H1 (cell line): ENCODE results near the gene ROBO2. TPM values are rescaled to one million over a fixed set of nuclear protein-coding genes. Genes with fewer than 3 reads are reported as not detected.

Experiments used
- ASH2L ChIP-seq: fragments of 200-600, 300-600 bp; sonication (generic); IDR thresholded peaks from one replicate; pipeline ENCODE4 v1.7.1; 2017; ENCODE audit warnings: low read length
- BACH1 ChIP-seq: IDR thresholded peaks from 2 replicates; pipeline ENCODE4 v1.6.1; 2012; ENCODE audit warnings: low read length, improper control_type of control experiment
- RAD21 ChIP-seq, 2 experiments: IDR thresholded peaks in 1 of 2; conservative IDR thresholded peaks in 1 of 2; 2 replicates each; pipeline ENCODE4 v1.6.1; 2011; ENCODE audit warnings: low read depth in 2 of 2, low read length in 2 of 2, improper control_type of control experiment in 1 of 2, inconsistent platforms in 1 of 2, mild to moderate bottlenecking in 1 of 2, moderate library complexity in 1 of 2
- SIN3A ChIP-seq, 2 experiments: IDR thresholded peaks in 1 of 2; conservative IDR thresholded peaks in 1 of 2; 2 replicates each; pipeline ENCODE4 v1.6.1; 2011 to 2012; ENCODE audit warnings: low read length in 2 of 2, improper control_type of control experiment in 1 of 2, low read depth in 1 of 2, mild to moderate bottlenecking in 1 of 2
- TBP ChIP-seq: IDR thresholded peaks from 2 replicates; pipeline ENCODE4 v1.6.1; 2011; ENCODE audit warnings: low read depth, low read length, improper control_type of control experiment
- polyA plus RNA-seq, 7 experiments: library from polyadenylated mRNA; depleted of rRNA in 3 of 7; stranded (reverse) in 5 of 7; unstranded in 2 of 7; fragments of >200 nt in 5 of 7; fragments of 200-250 nt in 2 of 7; gene quantifications; 1 replicate in 5 of 7; 2 replicates in 1 of 7; 4 replicates in 1 of 7; pipeline versions ENCODE4 v1.2.1 to v1.2.3, GENCODE V29; 2011 to 2013; ENCODE audit warnings: missing spikeins in 2 of 7, mixed read lengths in 2 of 7
- total RNA-seq: library from RNA; stranded (reverse); fragmentation: NEBNext Ultra II Directional; extraction: Animal tissue kit (Norgen Biotek cat#: 25700); gene quantifications from 2 replicates; pipeline ENCODE4 v1.2.1, GENCODE V29; 2021
- TF ChIP-seq, protein P1 (sequence below): fragments of 300-600 bp; sonication (generic); IDR thresholded peaks from 2 replicates; pipeline ENCODE4 v1.7.1; 2012; ENCODE audit warnings: low read length, moderate library complexity, mild to moderate bottlenecking, inconsistent platforms; ENCODE audit not compliant: insufficient replicate concordance

ROBO2 gene
- total and polyA plus RNA-seq, 2 of the 8 experiments (the other 6 are each of a cell fraction or from before 2014, with no cell fraction given), result 1.5 to 2.9 TPM

DNA sequence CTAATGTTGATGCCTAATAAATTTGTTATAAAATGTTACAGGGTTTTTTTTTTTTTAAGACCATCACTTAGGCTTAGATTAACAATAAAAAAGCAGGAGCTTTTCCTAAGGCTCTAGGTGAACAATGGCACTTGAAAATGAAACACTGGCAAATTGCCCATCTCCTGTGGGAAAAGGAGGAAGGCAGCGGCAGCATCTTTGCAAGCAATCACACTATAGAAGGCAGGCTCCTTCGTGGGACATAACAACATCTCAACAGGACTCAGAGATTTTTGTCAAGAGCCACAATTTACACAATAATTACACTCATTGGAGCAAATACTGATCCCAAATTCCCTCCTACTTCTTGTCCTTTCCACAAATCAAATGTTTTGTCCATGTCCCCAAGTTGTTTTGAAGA is 646.7 kb downstream of the ROBO2 start (continued):
- TF ChIP-seq, protein P1, sequence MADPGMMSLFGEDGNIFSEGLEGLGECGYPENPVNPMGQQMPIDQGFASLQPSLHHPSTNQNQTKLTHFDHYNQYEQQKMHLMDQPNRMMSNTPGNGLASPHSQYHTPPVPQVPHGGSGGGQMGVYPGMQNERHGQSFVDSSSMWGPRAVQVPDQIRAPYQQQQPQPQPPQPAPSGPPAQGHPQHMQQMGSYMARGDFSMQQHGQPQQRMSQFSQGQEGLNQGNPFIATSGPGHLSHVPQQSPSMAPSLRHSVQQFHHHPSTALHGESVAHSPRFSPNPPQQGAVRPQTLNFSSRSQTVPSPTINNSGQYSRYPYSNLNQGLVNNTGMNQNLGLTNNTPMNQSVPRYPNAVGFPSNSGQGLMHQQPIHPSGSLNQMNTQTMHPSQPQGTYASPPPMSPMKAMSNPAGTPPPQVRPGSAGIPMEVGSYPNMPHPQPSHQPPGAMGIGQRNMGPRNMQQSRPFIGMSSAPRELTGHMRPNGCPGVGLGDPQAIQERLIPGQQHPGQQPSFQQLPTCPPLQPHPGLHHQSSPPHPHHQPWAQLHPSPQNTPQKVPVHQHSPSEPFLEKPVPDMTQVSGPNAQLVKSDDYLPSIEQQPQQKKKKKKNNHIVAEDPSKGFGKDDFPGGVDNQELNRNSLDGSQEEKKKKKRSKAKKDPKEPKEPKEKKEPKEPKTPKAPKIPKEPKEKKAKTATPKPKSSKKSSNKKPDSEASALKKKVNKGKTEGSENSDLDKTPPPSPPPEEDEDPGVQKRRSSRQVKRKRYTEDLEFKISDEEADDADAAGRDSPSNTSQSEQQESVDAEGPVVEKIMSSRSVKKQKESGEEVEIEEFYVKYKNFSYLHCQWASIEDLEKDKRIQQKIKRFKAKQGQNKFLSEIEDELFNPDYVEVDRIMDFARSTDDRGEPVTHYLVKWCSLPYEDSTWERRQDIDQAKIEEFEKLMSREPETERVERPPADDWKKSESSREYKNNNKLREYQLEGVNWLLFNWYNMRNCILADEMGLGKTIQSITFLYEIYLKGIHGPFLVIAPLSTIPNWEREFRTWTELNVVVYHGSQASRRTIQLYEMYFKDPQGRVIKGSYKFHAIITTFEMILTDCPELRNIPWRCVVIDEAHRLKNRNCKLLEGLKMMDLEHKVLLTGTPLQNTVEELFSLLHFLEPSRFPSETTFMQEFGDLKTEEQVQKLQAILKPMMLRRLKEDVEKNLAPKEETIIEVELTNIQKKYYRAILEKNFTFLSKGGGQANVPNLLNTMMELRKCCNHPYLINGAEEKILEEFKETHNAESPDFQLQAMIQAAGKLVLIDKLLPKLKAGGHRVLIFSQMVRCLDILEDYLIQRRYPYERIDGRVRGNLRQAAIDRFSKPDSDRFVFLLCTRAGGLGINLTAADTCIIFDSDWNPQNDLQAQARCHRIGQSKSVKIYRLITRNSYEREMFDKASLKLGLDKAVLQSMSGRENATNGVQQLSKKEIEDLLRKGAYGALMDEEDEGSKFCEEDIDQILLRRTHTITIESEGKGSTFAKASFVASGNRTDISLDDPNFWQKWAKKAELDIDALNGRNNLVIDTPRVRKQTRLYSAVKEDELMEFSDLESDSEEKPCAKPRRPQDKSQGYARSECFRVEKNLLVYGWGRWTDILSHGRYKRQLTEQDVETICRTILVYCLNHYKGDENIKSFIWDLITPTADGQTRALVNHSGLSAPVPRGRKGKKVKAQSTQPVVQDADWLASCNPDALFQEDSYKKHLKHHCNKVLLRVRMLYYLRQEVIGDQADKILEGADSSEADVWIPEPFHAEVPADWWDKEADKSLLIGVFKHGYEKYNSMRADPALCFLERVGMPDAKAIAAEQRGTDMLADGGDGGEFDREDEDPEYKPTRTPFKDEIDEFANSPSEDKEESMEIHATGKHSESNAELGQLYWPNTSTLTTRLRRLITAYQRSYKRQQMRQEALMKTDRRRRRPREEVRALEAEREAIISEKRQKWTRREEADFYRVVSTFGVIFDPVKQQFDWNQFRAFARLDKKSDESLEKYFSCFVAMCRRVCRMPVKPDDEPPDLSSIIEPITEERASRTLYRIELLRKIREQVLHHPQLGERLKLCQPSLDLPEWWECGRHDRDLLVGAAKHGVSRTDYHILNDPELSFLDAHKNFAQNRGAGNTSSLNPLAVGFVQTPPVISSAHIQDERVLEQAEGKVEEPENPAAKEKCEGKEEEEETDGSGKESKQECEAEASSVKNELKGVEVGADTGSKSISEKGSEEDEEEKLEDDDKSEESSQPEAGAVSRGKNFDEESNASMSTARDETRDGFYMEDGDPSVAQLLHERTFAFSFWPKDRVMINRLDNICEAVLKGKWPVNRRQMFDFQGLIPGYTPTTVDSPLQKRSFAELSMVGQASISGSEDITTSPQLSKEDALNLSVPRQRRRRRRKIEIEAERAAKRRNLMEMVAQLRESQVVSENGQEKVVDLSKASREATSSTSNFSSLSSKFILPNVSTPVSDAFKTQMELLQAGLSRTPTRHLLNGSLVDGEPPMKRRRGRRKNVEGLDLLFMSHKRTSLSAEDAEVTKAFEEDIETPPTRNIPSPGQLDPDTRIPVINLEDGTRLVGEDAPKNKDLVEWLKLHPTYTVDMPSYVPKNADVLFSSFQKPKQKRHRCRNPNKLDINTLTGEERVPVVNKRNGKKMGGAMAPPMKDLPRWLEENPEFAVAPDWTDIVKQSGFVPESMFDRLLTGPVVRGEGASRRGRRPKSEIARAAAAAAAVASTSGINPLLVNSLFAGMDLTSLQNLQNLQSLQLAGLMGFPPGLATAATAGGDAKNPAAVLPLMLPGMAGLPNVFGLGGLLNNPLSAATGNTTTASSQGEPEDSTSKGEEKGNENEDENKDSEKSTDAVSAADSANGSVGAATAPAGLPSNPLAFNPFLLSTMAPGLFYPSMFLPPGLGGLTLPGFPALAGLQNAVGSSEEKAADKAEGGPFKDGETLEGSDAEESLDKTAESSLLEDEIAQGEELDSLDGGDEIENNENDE, result peak; percentile 27
- TF ChIP-seq ASH2L, result no peak
- TF ChIP-seq TBP, result no peak
- TF ChIP-seq SIN3A (conservative IDR thresholded peaks at IDR 0.05 in 1 of 2, IDR thresholded peaks at IDR 0.05 in 1 of 2; ENCODE audit: low read depth in 1 of 2, low read length in 2 of 2), result no peak
- 0 out of 4 replicates have a peak, but pooled peaks of 1 of the 2 experiments have one; percentile 4 for TF ChIP-seq RAD21 (IDR thresholded peaks at IDR 0.05 in 1 of 2, conservative IDR thresholded peaks at IDR 0.05 in 1 of 2; ENCODE audit: low read depth in 2 of 2, low read length in 2 of 2)
- TF ChIP-seq BACH1, result no peak
